Vagina (tissue), 2 donors: ENCODE results near the gene KLHL29. TPM values are rescaled to one million over a fixed set of nuclear protein-coding genes. Genes with fewer than 3 reads are reported as not detected.

ENCODE experiments used
- DNase-seq, 2 donors: peaks; one replicate each; pipeline ENCODE4 v3.0.0-alpha.2; 2017; ENCODE audit errors: extremely low spot score in 2 of 2
- H3K27ac ChIP-seq: fragments of 200-600 bp; sonication (generic); one replicate; pipeline ENCODE4 v1.5.1; 2019
- H3K27me3 ChIP-seq: fragments of 200-600 bp; sonication (generic); one replicate; pipeline ENCODE4 v1.5.1; 2019
- H3K36me3 ChIP-seq, 2 donors: fragments of 200-600 bp; sonication (generic); one replicate each; pipeline ENCODE4 v1.5.1; 2017 to 2019
- H3K4me1 ChIP-seq: fragments of 200-600 bp; sonication (generic); one replicate; pipeline ENCODE4 v1.5.1; 2019
- H3K4me3 ChIP-seq, 2 donors: fragments of 200-600 bp; sonication (generic); 1 replicate in 1 of 2; 2 replicates in 1 of 2; pipeline ENCODE4 v1.5.1; 2016 to 2019
- H3K9me3 ChIP-seq: fragments of 200-600 bp; sonication (generic); one replicate; pipeline ENCODE4 v1.5.1; 2019
- CTCF ChIP-seq, 3 experiments: fragments of 450-650 bp in 2 of 3; fragments of 200-600 bp in 1 of 3; sonication (generic) in 1 of 3; IDR thresholded peaks; one replicate each; pipeline ENCODE4 v1.5.1; 2017 to 2019; ENCODE audit warnings: antibody characterized with exemption in 3 of 3, mild to moderate bottlenecking in 2 of 3, moderate library complexity in 2 of 3
- POLR2A ChIP-seq, 2 donors: fragments of 450-650 bp; IDR thresholded peaks; one replicate each; pipeline ENCODE4 v1.6.1; 2017; ENCODE audit warnings: antibody characterized with exemption in 2 of 2, mild to moderate bottlenecking in 2 of 2, moderate library complexity in 2 of 2
- POLR2AphosphoS5 ChIP-seq, 2 donors: sonication (generic); formaldehyde crosslinking; IDR thresholded peaks; one replicate each; pipeline ENCODE4 v1.9.0; 2017; ENCODE audit warnings: antibody characterized with exemption in 2 of 2, mild to moderate bottlenecking in 2 of 2, low read depth in 1 of 2; ENCODE audit not compliant: insufficient read depth in 1 of 2
- intact Hi-C: fragments of 100-400 bp; cut with DNase I; formaldehyde crosslinking; loops from one replicate; pipeline ENCODE4 v1.15.1; 2023
- total RNA-seq: library from RNA; depleted of rRNA; stranded (reverse); fragments of >200 nt; gene quantifications from one replicate; pipeline ENCODE4 v1.2.3, GENCODE V29; 2016

The KLHL29 gene
- total RNA-seq, 1 donor from 2014 or later = 19.4 TPM

DNA sequence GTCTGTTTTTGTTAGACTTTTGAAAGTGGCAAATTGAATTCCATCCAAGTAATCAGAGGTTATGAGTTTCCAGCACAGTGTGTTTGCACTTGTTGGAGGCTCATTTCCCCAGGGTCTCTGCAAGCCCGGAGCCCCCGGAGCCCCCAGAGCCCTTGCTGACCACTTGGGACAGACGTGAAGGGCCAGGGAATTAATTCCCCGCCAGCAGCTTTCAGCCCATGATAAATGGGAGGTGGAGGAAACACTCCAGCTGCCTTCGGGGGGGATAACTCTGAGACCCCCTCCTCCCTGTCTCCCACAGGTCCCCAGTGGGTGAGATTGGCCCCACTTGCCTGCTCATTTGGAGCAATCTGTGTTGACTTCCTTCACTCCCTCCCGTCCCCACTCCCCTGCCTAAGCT is 79.2 kb downstream of the KLHL29 start:
- DNase-seq = no peak
- H3K27ac ChIP-seq = no peak overlapping the region
- no peaks in the 10 kb centered on the region for H3K27me3 ChIP-seq
- TF ChIP-seq POLR2A (IDR thresholded peaks at IDR 0.05) (no peak), CTCF (IDR thresholded peaks at IDR 0.05) (no peak), POLR2AphosphoS5 (IDR thresholded peaks at IDR 0.05; ENCODE audit: insufficient read depth in 1 of 2, low read depth in 1 of 2) (no peak)
- no peaks in the 10 kb centered on the region for H3K4me1 ChIP-seq
- H3K36me3 ChIP-seq = no peaks in the 10 kb centered on the region
- intact Hi-C loops = no loop called here
- no peaks in the 10 kb centered on the region for H3K9me3 ChIP-seq
- H3K4me3 ChIP-seq = no peak overlapping the region

GRCh38 chr2:23464905-23465537 is 80.0 kb downstream of the KLHL29 start:
- Histone ChIP-seq H3K27me3 (no peaks in the 10 kb centered on the region), H3K4me1 (no peaks in the 10 kb centered on the region), H3K27ac (no peak overlapping the region), H3K4me3 (no peak overlapping the region), H3K36me3 (no peaks in the 10 kb centered on the region), H3K9me3 (no peaks in the 10 kb centered on the region)
- DNase-seq = no peak
- TF ChIP-seq POLR2A (IDR thresholded peaks at IDR 0.05) (no peak), POLR2AphosphoS5 (IDR thresholded peaks at IDR 0.05; ENCODE audit: insufficient read depth in 1 of 2, low read depth in 1 of 2) (no peak), CTCF (IDR thresholded peaks at IDR 0.05) (no peak)
- intact Hi-C loops = no loop called here

- Histone ChIP-seq H3K4me1 (no peaks in the 10 kb centered on the region), H3K4me3 (no peak overlapping the region), H3K36me3 (no peaks in the 10 kb centered on the region), H3K27me3 (no peaks in the 10 kb centered on the region), H3K27ac (no peak overlapping the region), H3K9me3 (no peaks in the 10 kb centered on the region)
- TF ChIP-seq POLR2A (IDR thresholded peaks at IDR 0.05) = no peak
- peak in 1 of 2 donors; percentile 46 for TF ChIP-seq POLR2AphosphoS5 (IDR thresholded peaks at IDR 0.05; ENCODE audit: insufficient read depth in 1 of 2, low read depth in 1 of 2)
- TF ChIP-seq CTCF (IDR thresholded peaks at IDR 0.05) = no peak
- no peak for DNase-seq
- intact Hi-C loops = no loop called here
Measured at GRCh38 chr2:23465936-23466335, 81.0 kb downstream of the KLHL29 start.

GRCh38 chr2:23467618-23468017 is 82.6 kb downstream of the KLHL29 start:
- Histone ChIP-seq H3K36me3 (no peaks in the 10 kb centered on the region), H3K4me3 (no peak overlapping the region), H3K27me3 (no peaks in the 10 kb centered on the region), H3K27ac (no peak overlapping the region), H3K9me3 (no peaks in the 10 kb centered on the region), H3K4me1 (no peaks in the 10 kb centered on the region)
- TF ChIP-seq CTCF (IDR thresholded peaks at IDR 0.05) = no peak
- intact Hi-C loops = no loop called here
- no peak for DNase-seq

GRCh38 chr2:23468474-23469141 is 83.6 kb downstream of the KLHL29 start:
- DNase-seq = no peak
- no peak for TF ChIP-seq POLR2AphosphoS5 (IDR thresholded peaks at IDR 0.05; ENCODE audit: insufficient read depth in 1 of 2, low read depth in 1 of 2)
- no peak for TF ChIP-seq CTCF (IDR thresholded peaks at IDR 0.05)
- no peak for TF ChIP-seq POLR2A (IDR thresholded peaks at IDR 0.05)
- intact Hi-C loops = no loop called here
- no peaks in the 10 kb centered on the region for H3K36me3 ChIP-seq
- H3K4me1 ChIP-seq = no peaks in the 10 kb centered on the region
- no peaks in the 10 kb centered on the region for H3K9me3 ChIP-seq
- no peak overlapping the region for H3K27ac ChIP-seq
- H3K27me3 ChIP-seq = no peaks in the 10 kb centered on the region
- no peak overlapping the region for H3K4me3 ChIP-seq
